CD14-positive monocyte (primary cell): Measurements from ENCODE around the gene ZFPM1. TPM values are rescaled to one million over a fixed set of nuclear protein-coding genes. Genes with fewer than 3 reads are reported as not detected.

ENCODE experiments used
- DNase-seq, 3 donors: peaks; one replicate each; pipeline ENCODE4 v3.0.0-alpha.2; 2011 to 2022
- H2AFZ ChIP-seq: 2 replicates; pipeline ENCODE4 v1.6.0; 2012; ENCODE audit warnings: mild to moderate bottlenecking, low read depth, low read length, inconsistent platforms; ENCODE audit not compliant: insufficient read depth, poor library complexity, severe bottlenecking
- H3K27ac ChIP-seq, 2 donors: 1 replicate in 1 of 2; 2 replicates in 1 of 2; pipeline ENCODE4 v1.5.1; 2012 to 2013; ENCODE audit warnings: low read length in 2 of 2, control low read depth in 1 of 2, inconsistent platforms in 1 of 2, low read depth in 1 of 2, mild to moderate bottlenecking in 1 of 2
- H3K27me3 ChIP-seq, 2 donors: one replicate each; pipeline versions ENCODE4 v1.6.0 to v1.6.1; 2011 to 2013; ENCODE audit warnings: low read length in 2 of 2; ENCODE audit not compliant: control insufficient read depth in 2 of 2, insufficient read depth in 2 of 2
- H3K36me3 ChIP-seq, 2 donors: replicated peaks in 1 of 2; 1 replicate in 1 of 2; 2 replicates in 1 of 2; pipeline versions ENCODE4 v1.5.1 to v1.6.1; 2012 to 2013; ENCODE audit warnings: low read length in 2 of 2, control low read depth in 1 of 2, inconsistent platforms in 1 of 2, mild to moderate bottlenecking in 1 of 2; ENCODE audit not compliant: insufficient read depth in 2 of 2, control insufficient read depth in 1 of 2
- H3K4me1 ChIP-seq, 2 donors: 1 replicate in 1 of 2; 2 replicates in 1 of 2; pipeline versions ENCODE4 v1.5.1 to v1.6.1; 2012 to 2013; ENCODE audit warnings: low read length in 2 of 2, control low read depth in 1 of 2, inconsistent platforms in 1 of 2, mild to moderate bottlenecking in 1 of 2, moderate library complexity in 1 of 2; ENCODE audit not compliant: insufficient read depth in 2 of 2, control insufficient read depth in 1 of 2
- H3K4me2 ChIP-seq: replicated peaks from 2 replicates; pipeline ENCODE3; 2012; ENCODE audit warnings: low read length, moderate library complexity, mild to moderate bottlenecking; ENCODE audit not compliant: poor library complexity, severe bottlenecking; ENCODE audit errors: extremely low read depth
- H3K4me3 ChIP-seq, 3 experiments: fragments of 200-600 bp in 1 of 3; sonication (generic) in 1 of 3; replicated peaks in 1 of 3; 1 replicate in 2 of 3; 2 replicates in 1 of 3; pipeline ENCODE4 v1.5.1; 2011 to 2013; ENCODE audit warnings: low read length in 3 of 3, mild to moderate bottlenecking in 3 of 3, control low read depth in 2 of 3, low read depth in 2 of 3, inconsistent platforms in 1 of 3, moderate library complexity in 1 of 3
- H3K79me2 ChIP-seq: 2 replicates; pipeline ENCODE4 v1.6.0; 2012; ENCODE audit warnings: mild to moderate bottlenecking, control low read depth, inconsistent platforms, low read length, moderate library complexity; ENCODE audit not compliant: insufficient read depth
- H3K9ac ChIP-seq: 2 replicates; pipeline ENCODE4 v1.6.0; 2017; ENCODE audit warnings: low read length, mild to moderate bottlenecking; ENCODE audit not compliant: insufficient read depth, poor library complexity, severe bottlenecking
- H3K9me3 ChIP-seq, 2 donors: replicated peaks in 1 of 2; 1 replicate in 1 of 2; 2 replicates in 1 of 2; pipeline versions ENCODE4 v1.5.1 to v1.6.1; 2012 to 2013; ENCODE audit warnings: low read length in 2 of 2, control low read depth in 1 of 2; ENCODE audit not compliant: control insufficient read depth in 1 of 2, insufficient read depth in 1 of 2
- H4K20me1 ChIP-seq: 2 replicates; pipeline ENCODE4 v1.6.0; 2012; ENCODE audit warnings: mild to moderate bottlenecking, low read length, control low read depth, moderate library complexity; ENCODE audit not compliant: insufficient read depth
- H3K27ac Mint-ChIP-seq, 7 donors: one replicate each; pipeline ENCODE4 v1.8.0; 2020; ENCODE audit warnings: mild to moderate bottlenecking in 7 of 7, mixed read lengths in 7 of 7, moderate library complexity in 6 of 7, inconsistent platforms in 2 of 7
- H3K27me3 Mint-ChIP-seq, 3 donors: one replicate each; pipeline ENCODE4 v1.8.0; 2021 to 2022; ENCODE audit warnings: low read depth in 3 of 3, mild to moderate bottlenecking in 3 of 3, mixed read lengths in 3 of 3, moderate library complexity in 3 of 3, inconsistent platforms in 1 of 3
- H3K36me3 Mint-ChIP-seq, 2 donors: one replicate each; pipeline ENCODE4 v1.8.0; 2020; ENCODE audit warnings: mixed read lengths in 2 of 2, inconsistent platforms in 1 of 2, mild to moderate bottlenecking in 1 of 2
- H3K4me1 Mint-ChIP-seq: one replicate; pipeline ENCODE4 v1.8.0; 2020; ENCODE audit warnings: mild to moderate bottlenecking, mixed read lengths
- H3K4me3 Mint-ChIP-seq, 2 donors: one replicate each; pipeline ENCODE4 v1.8.0; 2020; ENCODE audit warnings: mild to moderate bottlenecking in 2 of 2, mixed read lengths in 2 of 2, moderate library complexity in 1 of 2
- H3K9me3 Mint-ChIP-seq, 7 donors: one replicate each; pipeline ENCODE4 v1.8.0; 2020 to 2022; ENCODE audit warnings: mixed read lengths in 7 of 7, mild to moderate bottlenecking in 6 of 7, moderate library complexity in 6 of 7, inconsistent platforms in 2 of 7
- CTCF ChIP-seq: fragments of 200-600 bp; IDR thresholded peaks from one replicate; pipeline ENCODE4 v1.8.0; 2022; ENCODE audit warnings: antibody characterized with exemption, mild to moderate bottlenecking
- WGBS: methylation state at CpG from one replicate; pipeline ENCODE4 v1.1.5; 2013; ENCODE audit warnings: missing lambda C conversion rate; ENCODE audit not compliant: insufficient coverage; 5-methylcytosine and 5-hydroxymethylcytosine counted together
- intact Hi-C, 2 donors: fragments of 100-400 bp; cut with micrococcal nuclease; formaldehyde crosslinking; loops; one replicate each; pipeline versions ENCODE4 v1.15.0 to v1.15.1; 2023
- polyA minus RNA-seq: library from RNA; depleted of rRNA, polyadenylated mRNA; stranded (reverse); fragments of >200 nt; gene quantifications from 2 replicates; pipeline ENCODE4 v1.2.3, GENCODE V29; 2012
- polyA plus RNA-seq, 3 donors: library from polyadenylated mRNA; depleted of rRNA in 1 of 3; unstranded in 2 of 3; stranded (reverse) in 1 of 3; fragments of 300-500 nt in 2 of 3; fragments of >200 nt in 1 of 3; fragmentation: Illumina TruSeq in 2 of 3; gene quantifications; 1 replicate in 2 of 3; 2 replicates in 1 of 3; pipeline ENCODE4 v1.2.3, GENCODE V29; 2012 to 2021
- total RNA-seq, 12 experiments: library from RNA in 1 of 12; stranded (reverse) in 1 of 12; fragments of 120-200 nt in 1 of 12; gene quantifications; one replicate each; pipeline ENCODE4 v1.2.4 and lab custom pipeline; 2013 to 2026; ENCODE audit warnings: mixed read lengths in 6 of 12, inconsistent platforms in 1 of 12

ZFPM1 gene
- 0.23 TPM for total RNA-seq (2013)
- polyA plus RNA-seq: under 1 TPM; 0.04 to 0.19 (median 0.12) TPM
- polyA minus RNA-seq: 0.56 and 0.69 TPM in 2 replicates
- total RNA-seq (lab: John Stamatoyannopoulos, UW): 0.67 to 4.0 (median 1.7) reads per million in 11 experiments

DNA sequence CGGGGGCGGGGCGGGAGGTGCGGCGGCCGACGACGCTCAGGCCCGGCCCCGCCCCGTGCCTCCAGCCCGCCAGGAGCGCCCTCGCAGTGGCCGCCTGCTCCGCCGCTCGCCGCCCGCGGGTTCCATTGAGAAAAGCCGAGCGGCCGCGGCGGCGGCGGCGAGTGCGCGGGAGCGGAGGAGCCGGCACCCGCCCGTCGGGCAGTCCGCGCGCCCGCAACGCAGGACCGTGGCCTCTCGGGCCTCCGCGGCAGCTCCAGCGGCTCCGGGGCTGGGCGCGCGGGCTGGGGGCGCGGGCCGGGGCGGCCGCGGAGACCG is at the start of gene ZFPM1:
ZFPM1 (plus strand) TSS at position 64 of the 315 bp plus-strand sequence. CDS start 359 bp downstream, outside the sequence.
- H3K4me1 ChIP-seq: peaks cover 44 to 57% of the 10 kb centered on the region in 2 donors
- H3K27me3 ChIP-seq: peaks cover 27 to 63% of the 10 kb centered on the region in 2 donors
- H3K9me3 Mint-ChIP-seq: peaks cover 0 to 22% (median 6%) of the 10 kb centered on the region in 7 donors
- H3K27me3 Mint-ChIP-seq: peaks cover 52 to 86% (median 57%) of the 10 kb centered on the region in 3 donors
- TF ChIP-seq CTCF: no peak
- peaks cover 39% of the 10 kb centered on the region for H3K4me1 Mint-ChIP-seq
- no peaks in the 10 kb centered on the region for H3K79me2 ChIP-seq
- under 1% methylated on average over 57 of the region's 57 CpGs for WGBS
- H3K36me3 Mint-ChIP-seq: no peaks in the 10 kb centered on the region
- H3K27ac Mint-ChIP-seq: peak within 1 kb of the TSS; percentile 57 to 94 (median 82)
- H3K4me3 ChIP-seq: peak within 1 kb of the TSS; percentile 38 to 83 (median 65)
- peak within 1 kb of the TSS; percentile 58 to 75 for H3K27ac ChIP-seq
- H3K9ac ChIP-seq: peak within 1 kb of the TSS; percentile 57
- peak within 1 kb of the TSS; percentile 83 for H2AFZ ChIP-seq
- peaks cover 5% of the 10 kb centered on the region for H4K20me1 ChIP-seq
- H3K4me2 ChIP-seq: peak within 1 kb of the TSS; percentile 79
- no peaks in the 10 kb centered on the region for H3K36me3 ChIP-seq
- intact Hi-C loops: loop anchor here (2.0 to 5.0 kb wide), 4 partner anchors 82 to 739 kb away; no protein-coding TSS in a partner anchor
- DNase-seq: no peak
- H3K9me3 ChIP-seq: peaks cover 0 to 15% of the 10 kb centered on the region in 2 donors
- peak within 1 kb of the TSS; percentile 79 to 87 for H3K4me3 Mint-ChIP-seq

GRCh38 chr16:88403794-88404581 is 49.1 kb upstream of the ZFPM1 start:
- Histone ChIP-seq H3K4me3 (no peak overlapping the region), H3K79me2 (no peaks in the 10 kb centered on the region), H3K9ac (no peak overlapping the region), H3K27me3 (no peaks in the 10 kb centered on the region), H3K27ac (no peak overlapping the region), H3K4me2 (no peak overlapping the region), H4K20me1 (no peaks in the 10 kb centered on the region), H2AFZ (no peak overlapping the region), H3K36me3 (no peaks in the 10 kb centered on the region), H3K9me3 (no peaks in the 10 kb centered on the region), H3K4me1 (peaks cover 18 to 22% of the 10 kb centered on the region in 2 donors)
- intact Hi-C loops: no loop called here
- no peak for TF ChIP-seq CTCF
- Mint-ChIP-seq H3K36me3 (peaks cover 0 to under 1% of the 10 kb centered on the region in 2 donors), H3K9me3 (peaks cover 0 to 2% (median 0%) of the 10 kb centered on the region in 7 donors), H3K27me3 (peaks cover 5 to 7% (median 6%) of the 10 kb centered on the region in 3 donors), H3K27ac (no peak overlapping the region), H3K4me3 (no peak overlapping the region), H3K4me1 (peaks cover 19% of the 10 kb centered on the region)
- WGBS: 83% methylated on average over 15 of the region's 22 CpGs
- DNase-seq: no peak
